Muscle of arm (tissue), 12 donors: Measurements from ENCODE around the gene SLC4A8. TPM values are rescaled to one million over a fixed set of nuclear protein-coding genes. Genes with fewer than 3 reads are reported as not detected.
"Not testable (repeated sequence)": the region's sequence is repeated elsewhere in the genome, so short reads cannot be mapped to it uniquely, and the experiment has no call there.

Experiments used
- DNase-seq: peaks from one replicate; pipeline ENCODE4 v3.0.0-alpha.2; 2013
- polyA plus RNA-seq, 12 donors: library from polyadenylated mRNA; unstranded; fragments of 120-200 nt; gene quantifications; one replicate each; pipeline ENCODE4 v1.2.1, GENCODE V29; 2013; ENCODE audit not compliant: insufficient read length in 12 of 12

SLC4A8 gene
- polyA plus RNA-seq, 12 donors = 0.47 to 2.8 (median 1.4) TPM; not detected in 1

DNA sequence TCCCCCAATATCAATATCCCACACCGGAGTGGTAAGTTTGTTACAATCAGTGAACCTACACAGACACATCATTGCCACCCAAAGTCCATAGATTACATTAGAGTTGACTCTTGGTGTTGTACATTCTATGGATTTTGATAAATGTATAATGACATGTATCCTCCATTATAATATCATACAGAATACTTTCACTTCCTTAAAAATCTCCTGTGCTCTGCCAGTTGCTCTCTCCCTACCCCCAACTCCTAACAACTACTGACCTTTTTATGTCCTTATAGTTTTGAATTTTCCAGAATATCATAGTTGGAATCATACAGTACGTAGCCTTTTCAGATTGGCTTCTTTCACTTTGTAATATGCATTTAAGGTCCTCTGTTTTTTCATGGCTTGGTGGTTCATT is 48.4 kb downstream of the SLC4A8 start:
- DNase-seq = no peak

DNA sequence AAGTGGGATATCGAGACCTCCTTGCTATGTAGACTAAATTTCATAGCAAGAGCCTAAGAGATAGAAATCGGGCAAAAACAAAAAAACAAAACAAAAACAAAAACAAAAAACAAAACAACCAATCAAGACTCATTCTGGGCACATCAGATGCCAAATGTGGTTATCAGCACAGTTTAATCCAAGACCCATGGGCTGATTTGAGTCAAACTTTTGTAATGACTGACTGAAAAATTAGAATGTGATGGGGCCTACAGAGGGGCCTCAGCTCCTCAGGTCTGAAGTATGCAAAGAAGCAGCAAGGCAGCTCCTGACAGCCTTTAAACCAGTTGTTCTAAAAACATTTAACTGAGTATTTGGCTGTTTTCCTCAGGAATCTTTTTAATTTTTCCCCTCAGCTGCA is 49.3 kb downstream of the SLC4A8 start:
- DNase-seq = no peak

DNA sequence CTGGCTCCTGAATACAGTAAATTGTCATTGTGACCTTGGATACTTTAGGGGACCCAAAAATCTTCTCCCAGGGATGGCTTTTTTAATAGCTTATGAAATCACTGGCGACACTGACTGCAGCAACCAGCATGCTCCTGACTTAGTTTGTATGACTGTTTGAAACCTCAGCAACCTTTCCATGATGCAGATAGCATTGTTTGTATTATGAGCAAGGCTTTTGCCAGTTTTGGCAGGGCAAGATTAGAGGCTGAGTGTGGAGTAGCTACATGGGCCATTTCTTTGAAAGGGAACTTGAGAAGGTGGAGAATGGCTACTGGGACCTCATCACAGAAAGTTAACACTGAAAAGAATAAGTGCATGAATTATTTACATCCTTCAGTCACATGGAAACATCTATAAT is 50.9 kb downstream of the SLC4A8 start:
- DNase-seq = no peak

DNA sequence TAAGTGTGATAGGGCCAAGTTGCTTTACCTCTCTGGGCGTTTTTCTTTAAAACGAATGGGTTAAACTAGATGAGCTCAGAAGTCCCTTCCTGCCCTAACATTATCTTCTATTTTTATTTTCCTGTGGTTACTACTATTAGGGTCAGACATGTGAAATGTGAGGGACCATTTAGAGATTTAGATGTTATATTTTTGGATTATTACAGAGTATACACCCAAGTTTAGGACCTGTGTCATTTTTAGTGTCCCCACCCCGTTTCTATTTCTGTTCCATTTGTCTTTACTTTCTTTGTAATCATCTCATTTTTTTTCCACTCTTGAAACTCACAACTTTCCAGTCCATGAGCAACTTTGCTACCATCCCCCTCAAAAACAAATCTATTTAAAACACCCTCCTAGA is 56.3 kb downstream of the SLC4A8 start:
- no peak for DNase-seq

DNA sequence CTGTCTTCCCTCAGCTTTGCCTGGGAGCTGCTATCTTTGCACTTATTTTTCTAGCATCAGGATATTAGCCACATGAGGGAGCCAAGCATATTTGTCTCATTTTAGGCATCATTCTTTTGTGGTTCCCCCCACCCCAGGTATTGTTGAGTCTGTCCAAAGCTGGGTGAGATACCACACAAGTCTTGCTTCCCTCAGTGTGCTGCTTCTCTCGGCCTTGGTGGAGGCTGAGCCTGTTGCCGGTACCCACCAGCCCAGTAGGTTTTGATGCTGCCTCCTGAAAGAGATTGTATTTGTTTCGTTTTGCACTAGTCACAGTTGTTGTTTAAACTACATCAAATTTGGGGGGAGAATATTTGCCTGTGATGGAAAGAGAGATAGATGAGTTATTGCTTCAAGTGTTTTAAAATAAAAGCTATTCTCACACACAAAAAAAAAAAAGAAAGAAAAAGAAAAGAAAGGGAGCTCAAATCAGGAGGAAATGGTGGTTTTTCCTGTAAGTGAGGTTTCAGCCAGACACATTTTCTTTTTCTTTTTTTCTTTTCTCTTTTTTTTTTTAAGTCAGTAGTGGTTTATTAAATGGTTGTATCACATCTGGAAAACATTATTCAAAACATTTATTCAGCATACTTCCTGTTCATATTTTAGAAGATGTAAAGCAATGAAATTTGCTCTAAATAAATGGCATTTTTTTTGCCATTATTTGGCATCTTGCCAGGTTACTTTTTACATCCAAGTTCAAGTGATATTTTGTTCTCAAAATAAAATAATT is 58.5 kb downstream of the SLC4A8 start:
- peak; percentile 57 for DNase-seq

DNA sequence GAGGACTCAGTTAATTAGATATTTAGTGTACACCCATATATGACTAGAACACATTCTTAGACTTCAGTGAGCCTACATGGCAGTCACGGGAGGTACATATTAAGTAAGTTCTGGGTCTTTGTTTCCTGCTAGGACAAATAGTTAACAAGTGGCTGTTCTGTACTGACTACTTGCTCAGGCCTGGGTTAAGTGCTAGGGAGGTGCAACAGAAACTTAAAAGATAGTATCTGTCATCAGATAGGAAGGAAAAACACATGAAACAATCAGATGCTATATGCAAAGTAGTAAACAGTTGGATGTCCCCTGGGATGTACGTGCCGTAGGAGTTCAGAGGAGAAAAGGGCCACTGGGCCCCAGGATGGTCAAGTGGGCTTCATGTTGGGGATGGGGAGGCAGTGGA is 59.5 kb downstream of the SLC4A8 start:
- DNase-seq = no peak

DNA sequence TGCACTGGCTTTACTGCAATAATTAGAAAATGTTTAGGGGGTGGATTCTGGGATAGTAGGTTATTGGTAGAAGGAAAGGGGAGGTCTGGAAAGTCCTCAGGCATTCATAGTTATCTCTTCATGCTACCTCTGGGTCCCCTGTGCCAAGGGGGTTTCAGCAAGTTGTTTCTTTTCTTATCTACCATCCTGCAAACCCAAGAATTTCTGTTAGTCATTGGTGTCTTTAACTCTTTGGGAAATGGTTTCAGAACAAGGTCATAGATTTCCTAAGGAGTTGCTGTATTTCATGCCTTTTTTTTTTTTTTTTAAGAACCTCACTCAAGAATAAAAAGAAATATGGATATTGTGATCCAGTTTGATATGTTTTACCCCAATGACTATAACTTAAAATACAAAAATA is 63.6 kb downstream of the SLC4A8 start:
- no peak for DNase-seq

DNA sequence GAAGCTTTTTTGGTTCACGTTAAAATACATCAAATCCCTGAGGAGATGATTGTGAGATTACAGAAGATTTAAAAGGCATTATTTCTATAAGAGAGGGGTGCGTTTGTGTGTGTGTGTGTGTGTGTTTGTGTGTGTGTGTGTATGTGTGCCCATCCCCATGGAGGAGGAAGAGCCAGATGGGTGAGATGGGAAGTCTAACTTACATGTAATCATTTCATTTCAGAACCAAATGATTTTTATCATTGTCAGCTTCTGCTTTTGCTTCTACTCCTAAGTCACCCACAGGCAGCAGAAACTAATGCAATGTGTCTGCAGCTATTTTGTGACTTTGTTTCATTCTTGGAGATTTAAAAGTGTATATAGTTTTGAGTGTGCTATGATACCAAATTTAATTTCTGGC is 68.7 kb downstream of the SLC4A8 start:
- no peak for DNase-seq

DNA sequence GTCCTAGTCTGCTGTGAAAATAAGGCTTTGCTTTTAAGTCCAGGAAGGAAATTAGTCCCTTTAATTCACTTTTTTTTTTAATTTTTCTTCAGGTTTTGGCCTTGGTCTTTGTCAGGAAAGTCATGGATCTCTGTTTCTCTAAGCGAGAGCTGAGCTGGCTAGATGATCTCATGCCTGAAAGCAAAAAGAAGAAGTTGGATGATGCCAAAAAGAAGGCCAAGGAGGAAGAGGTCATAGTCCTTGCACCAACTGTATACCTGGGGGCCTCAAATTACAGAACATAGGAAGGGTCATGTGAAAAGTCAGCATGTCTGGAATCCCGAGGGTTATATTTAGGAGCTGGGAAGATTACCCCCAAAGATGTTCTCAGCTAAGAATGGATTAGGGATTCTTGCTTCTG is 72.3 kb downstream of the SLC4A8 start:
- DNase-seq = no peak

DNA sequence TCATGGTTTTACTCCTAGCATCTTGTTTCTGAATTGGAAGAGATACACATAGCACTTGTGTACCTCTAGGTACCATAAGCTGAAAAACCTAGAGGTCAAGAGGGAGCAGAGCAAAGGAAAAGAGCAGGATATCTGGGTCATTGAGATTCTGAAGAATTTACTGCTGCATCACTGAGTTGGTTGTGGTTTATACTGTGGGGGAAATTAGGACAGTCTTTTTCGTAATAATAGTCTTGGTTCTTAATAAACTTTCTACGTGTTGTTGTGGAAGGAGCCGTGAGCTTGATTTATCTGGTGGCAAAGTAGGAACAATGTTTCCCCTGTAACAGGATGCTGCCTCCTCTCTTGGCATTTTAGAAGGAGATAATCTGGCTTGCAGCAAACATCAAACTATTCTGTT is 80.2 kb downstream of the SLC4A8 start:
- no peak for DNase-seq

DNA sequence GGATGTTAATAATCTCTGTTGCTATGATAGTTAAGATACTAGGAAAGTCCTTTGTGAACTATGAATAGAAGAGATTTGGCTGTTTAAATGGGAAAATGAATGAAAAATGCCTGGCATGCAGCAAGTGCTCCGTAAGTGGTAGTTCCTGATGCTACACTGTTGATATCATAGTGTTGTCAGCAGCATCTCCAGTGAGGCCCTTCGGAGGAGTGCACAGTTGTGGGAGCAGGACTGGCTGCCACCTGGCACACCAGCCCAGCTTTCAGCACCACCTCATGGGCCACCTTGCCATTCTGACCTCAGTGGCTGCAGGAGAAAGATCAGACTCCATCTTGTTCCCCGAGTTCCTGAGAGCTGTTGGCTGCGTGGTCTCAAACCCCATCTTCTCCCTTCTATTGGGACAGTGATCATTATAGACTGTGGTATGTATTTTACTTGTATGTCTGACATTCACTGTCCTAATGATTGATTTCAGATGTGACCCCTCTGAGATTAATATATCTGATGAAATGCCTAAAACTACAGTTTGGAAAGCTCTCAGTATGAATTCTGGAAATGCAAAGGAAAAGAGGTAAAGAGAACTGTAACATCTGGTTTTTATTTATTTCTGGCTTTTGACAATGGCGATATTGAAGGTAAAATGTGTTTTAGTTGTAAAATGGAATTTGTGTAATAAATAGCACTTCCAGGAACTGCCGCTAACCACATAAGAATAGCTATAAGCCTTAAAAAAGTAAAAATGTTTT is 80.9 kb downstream of the SLC4A8 start:
- peak; percentile 52 for DNase-seq

DNA sequence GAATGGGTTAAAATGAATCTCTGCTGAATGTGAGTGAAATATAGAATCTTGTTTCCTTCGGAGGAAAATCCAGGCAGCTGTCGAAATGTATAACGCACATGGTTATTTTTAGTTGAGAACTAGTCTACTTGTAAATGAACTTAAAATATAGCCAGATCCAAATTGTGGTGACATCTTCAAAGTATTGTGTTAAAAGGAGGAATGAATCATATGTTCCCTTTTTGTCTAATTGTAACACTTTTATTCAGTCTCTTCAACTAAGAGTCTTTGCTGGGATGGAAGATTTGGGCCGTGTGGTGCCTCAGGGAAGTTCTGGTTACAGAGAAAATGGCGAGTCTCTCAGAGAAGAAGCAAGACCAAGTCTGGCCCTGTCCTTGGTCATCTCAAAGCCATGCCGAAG is 82.5 kb downstream of the SLC4A8 start:
- no peak for DNase-seq

DNA sequence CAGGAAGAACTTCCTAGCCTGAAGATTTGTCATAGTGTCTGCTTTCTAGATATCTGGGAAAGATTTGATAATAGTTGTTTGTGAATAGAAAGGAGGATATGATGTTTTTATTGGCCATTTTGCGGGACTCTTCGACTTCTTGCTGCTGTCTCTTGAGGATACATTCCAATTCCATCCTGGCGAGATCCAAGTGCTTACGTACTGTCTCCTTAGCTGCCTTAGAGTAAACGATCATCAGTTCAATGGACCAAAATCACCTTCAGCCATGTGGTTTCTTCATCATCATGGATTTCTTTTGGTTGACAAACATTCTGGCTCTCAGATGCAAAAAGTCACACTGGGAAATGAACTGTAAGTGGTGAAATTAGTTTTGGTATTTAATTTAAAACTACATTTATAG is 83.7 kb downstream of the SLC4A8 start:
- peak; percentile 47 for DNase-seq

DNA sequence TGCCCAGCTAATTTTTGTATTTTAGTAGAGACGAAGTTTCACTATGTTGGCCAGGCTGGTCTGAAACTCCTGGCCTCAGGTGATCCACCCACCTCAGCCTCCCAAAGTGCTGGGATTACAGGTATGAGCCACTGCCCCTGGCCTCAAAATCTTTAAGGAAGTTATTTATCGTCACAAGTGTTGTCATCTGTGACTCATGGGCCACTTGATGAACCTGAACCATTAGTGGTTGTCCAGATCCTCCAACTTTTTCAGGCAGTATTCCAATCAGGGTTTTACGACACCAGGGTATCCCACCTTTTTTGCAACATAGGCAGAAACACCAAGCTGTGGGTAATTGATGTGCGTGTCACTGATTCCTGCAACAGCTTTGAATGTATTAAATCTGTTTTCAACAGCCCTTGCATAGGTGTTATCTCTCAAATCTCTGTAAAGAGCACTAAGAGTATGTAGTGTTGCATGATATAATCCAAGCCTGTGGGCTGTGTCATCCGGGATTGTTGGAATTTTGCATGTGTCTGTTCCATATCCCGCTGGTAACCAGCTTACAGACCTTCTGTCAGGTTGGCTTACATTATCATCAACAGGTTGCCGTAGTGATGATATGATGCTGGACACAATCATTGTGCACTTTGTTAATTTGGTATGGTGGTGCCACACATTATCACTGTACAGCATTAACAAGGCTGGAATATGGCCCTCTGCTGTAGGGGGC is 87.1 kb downstream of the SLC4A8 start:
- DNase-seq = no peak

DNA sequence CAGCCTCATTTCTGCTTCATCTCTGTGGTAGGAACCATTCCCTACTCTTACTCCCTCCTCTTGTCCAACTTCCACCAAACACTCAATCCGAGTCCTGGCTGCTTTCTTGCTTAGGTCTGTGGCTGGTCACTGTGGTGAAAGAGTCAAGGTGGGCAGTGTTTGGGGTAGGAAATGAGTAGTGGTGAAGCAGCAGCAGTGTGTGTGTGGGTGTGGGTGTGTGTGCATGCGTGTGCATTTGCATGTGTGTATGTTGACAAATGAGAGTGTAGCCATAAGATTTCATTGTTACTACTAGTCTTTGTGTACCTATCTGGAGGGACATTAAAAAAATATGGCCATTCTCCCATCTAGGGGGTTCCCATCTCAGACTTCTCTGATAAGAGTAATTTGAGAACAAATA is 87.8 kb downstream of the SLC4A8 start:
- no peak for DNase-seq

DNA sequence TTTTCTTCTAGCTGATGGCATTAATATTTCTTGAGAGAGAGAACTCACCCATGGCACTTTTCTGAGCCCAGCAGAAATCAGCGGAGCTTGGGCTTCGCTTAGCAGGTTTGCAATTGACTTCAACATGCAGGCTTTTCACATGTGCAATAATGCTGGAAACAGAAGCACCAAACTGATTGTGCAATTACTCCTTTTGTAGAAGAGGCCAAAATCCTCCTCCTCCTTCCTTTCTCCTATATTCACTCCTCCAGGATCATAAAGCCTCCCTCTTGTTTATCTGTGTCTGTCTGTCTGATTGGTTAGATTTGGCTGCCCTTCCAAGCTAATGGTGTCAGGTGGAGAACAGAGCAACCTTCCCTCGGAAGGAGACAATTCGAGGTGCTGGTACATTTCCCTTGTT is 90.4 kb downstream of the SLC4A8 start:
- DNase-seq = not testable (repeated sequence)

DNA sequence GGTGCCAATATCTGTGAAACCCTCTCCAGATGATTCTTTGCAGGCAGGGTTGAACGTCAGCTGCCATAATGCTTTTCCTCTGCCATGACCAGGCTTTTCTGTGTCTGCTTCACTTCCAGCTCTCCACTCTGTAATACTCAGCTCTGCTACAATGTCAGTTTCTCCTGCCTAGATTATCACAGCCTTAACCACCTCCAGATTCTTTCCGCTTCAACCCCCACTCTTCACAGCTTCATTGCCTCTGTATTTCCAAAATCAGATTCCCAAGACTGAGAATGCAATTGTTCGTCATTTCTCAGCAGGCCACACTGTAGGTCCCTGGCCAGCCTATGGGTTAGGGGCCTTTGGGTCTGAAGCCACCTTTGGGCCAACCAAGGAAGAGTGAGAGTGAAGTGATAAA is 92.7 kb downstream of the SLC4A8 start:
- no peak for DNase-seq

DNA sequence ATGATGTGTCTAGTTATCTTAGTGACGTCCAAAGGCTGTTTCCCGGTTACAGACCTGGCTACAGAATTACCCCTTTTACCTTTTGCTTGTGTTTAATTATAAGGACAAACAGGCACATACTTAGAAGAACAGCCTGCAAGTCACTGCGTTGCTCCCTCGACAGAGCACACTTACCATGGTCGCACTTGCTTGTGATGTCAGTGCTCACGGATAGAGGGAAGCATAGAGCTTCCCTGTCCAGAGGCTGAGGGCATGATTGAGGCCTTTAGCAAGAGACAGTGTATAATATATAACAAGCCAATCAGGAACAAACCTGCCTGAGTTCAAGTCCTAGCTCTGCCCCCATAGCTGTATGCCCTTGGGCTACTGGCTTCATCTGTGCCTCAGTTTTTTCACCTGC is 93.2 kb downstream of the SLC4A8 start:
- no peak for DNase-seq

DNA sequence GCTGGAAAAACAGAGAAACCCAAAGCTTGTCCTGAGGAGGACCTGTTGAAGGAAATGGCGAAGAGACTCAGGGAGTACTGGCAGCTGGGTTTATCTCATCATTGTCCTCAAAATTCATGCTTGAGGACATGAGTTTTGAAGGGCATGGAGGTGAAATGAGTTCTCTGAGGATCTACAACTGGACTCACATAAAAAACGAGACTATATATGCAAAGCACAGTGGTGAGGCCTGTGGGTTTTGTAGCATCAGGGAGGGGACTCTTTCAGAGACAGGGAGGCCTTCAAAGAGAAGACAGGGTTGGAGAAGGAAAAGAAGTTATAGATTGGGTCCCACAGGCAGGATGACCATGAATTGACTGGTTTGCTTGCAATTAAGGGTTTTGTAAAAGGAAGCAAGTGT is 95.1 kb downstream of the SLC4A8 start:
- no peak for DNase-seq

DNA sequence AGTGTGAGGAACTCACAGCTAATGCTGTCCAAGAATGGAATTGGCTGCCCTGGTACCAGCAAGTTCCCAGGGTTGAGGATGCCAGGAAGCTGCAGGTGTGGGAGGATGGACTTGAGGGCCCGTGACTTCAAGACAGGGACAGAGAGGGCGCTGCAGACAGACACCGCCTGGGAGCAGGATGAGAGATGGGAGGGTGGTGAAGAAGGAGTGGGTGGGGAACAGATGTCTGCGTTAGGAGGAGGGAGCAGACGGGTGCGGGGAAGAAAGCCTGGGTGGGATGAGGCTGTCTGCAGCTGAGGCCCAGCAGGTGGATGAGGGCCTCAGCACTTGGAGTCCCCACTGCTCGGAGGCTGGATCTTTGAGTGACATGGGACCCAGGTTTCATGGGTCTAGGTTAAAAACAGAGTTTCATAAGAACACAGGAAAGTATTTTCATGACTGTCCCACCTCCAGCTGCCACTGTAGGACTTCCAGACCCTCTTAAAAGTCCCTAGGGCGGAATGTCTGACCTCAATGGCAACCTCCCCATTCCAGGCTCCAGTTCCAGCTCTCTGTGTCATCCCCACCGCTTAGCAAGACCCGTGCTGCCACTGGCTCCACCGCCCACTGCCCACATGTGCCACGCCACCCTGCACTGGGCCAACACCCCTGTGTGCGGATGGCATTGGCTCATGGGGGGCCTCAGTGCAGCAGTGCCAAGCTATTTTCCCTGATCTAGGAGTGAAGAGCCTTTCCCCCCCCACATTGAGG is 96.1 kb downstream of the SLC4A8 start:
- no peak for DNase-seq

DNA sequence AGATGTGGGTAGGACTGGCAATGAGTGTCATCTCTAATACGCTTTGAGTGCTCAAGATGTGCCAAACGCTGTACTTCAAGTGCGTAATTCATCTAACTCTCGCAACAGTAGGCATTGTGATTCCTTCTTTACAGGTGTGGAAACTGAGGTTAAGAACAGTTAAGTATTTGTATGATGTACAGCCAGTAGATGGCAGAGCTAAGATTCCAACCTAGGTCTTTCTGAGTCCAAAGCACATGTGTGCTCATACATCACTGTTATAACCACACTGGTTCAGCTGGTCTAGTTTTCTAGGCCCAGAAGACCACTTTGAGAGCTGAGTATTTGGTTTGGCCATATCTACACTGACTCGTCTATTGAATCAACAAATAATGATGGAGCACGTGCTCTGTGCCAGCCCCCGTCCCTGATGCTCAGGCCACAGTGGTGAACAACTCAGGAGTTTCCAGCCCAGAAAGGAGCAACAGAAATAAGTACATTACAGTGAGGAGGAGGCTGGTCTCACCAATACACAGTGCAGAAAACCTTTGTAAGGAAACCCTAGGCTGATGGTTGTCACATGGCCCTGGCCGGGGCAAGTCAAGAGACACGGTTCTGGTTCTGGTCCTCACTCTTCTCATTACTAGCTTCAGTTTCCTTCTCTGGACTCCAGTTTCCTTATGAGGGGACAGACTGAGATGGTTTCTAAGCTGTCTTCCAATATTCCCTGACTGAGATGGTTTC is 97.1 kb downstream of the SLC4A8 start:
- no peak for DNase-seq

DNA sequence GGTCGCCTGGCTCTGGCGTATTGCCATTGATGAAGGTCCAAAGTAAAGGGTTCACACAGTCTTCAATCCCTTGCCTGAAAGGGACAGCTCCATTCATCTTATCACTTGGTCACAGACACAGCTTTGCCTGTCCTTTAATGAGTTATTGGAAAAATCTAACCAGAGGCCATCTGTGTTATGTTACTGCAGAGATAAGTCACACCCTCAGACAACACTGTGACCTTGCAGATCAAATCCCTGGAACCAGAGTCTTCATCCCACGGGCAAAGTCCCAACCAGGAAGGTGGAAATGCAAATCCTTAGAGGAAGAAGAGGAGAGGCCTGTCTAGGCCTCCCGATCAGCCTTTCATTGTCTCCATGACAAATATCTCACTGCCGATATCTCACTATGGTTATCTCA is 98.1 kb downstream of the SLC4A8 start:
- DNase-seq = no peak
